SK-N-SH (cell line): ENCODE data around the gene RYR3. TPM values are rescaled to one million over a fixed set of nuclear protein-coding genes. Genes with fewer than 3 reads are reported as not detected.

Source experiments
- CTCF ChIA-PET: fragments of 300-600, 350-600 bp; formaldehyde crosslinking; extraction: SDS; loops from one replicate; lab custom pipeline; 2021; lab: Yijun Ruan, JAX
- POLR2A ChIA-PET: fragments of 350-600 bp; sonication (Branson Sonifier 250); formaldehyde crosslinking; extraction: SDS; loops from one replicate; lab custom pipeline; 2020; ENCODE audit warnings: antibody characterized with exemption, inconsistent platforms; lab: Yijun Ruan, JAX
- DNase-seq: peaks from one replicate; pipeline ENCODE4 v3.0.0; 2012
- H2AFZ ChIP-seq: fragments of 200-600 bp; sonication (generic); 2 replicates; pipeline ENCODE4 v1.8.1; 2016; ENCODE audit warnings: antibody characterized with exemption, mild to moderate bottlenecking, low read depth
- H3F3A ChIP-seq: fragments of 200-600 bp; sonication (generic); replicated peaks from 2 replicates; pipeline ENCODE3; 2016; ENCODE audit warnings: antibody characterized with exemption, mild to moderate bottlenecking; ENCODE audit not compliant: insufficient read depth
- H3K27ac ChIP-seq, 2 experiments: fragments of 200-500 bp in 1 of 2; fragments of 200-600 bp in 1 of 2; sonication (Bioruptor generic) in 1 of 2; sonication (generic), shearing (Covaris generic) in 1 of 2; 2 replicates each; pipeline versions ENCODE4 v1.5.1 to v1.6.1; 2014 to 2016; ENCODE audit warnings: low read depth in 2 of 2, inconsistent platforms in 1 of 2, low read length in 1 of 2, mild to moderate bottlenecking in 1 of 2, mixed read lengths in 1 of 2
- H3K27me3 ChIP-seq: fragments of 200-600 bp; sonication (generic), shearing (Covaris generic); 2 replicates; pipeline ENCODE4 v1.6.1; 2016; ENCODE audit warnings: mixed run types; ENCODE audit not compliant: insufficient read depth
- H3K36me3 ChIP-seq, 2 experiments: fragments of 200-500 bp in 1 of 2; fragments of 200-600 bp in 1 of 2; sonication (Bioruptor generic) in 1 of 2; sonication (generic) in 1 of 2; replicated peaks in 1 of 2; 2 replicates each; pipeline versions ENCODE3 to v1.5.1; 2014 to 2016; ENCODE audit warnings: low read length in 1 of 2, mild to moderate bottlenecking in 1 of 2; ENCODE audit not compliant: insufficient read depth in 2 of 2, control insufficient read depth in 1 of 2
- H3K4me1 ChIP-seq, 2 experiments: fragments of 200-500 bp in 1 of 2; fragments of 200-600 bp in 1 of 2; sonication (Bioruptor generic) in 1 of 2; sonication (generic), shearing (Covaris generic) in 1 of 2; 2 replicates each; pipeline versions ENCODE4 v1.5.1 to v1.6.1; 2014 to 2016; ENCODE audit warnings: low read depth in 1 of 2, low read length in 1 of 2, mixed run types in 1 of 2; ENCODE audit not compliant: insufficient read depth in 2 of 2, control insufficient read depth in 1 of 2
- H3K4me2 ChIP-seq: fragments of 200-600 bp; sonication (generic), shearing (Covaris generic); 2 replicates; pipeline ENCODE4 v1.6.1; 2017; ENCODE audit warnings: mixed run types
- H3K4me3 ChIP-seq, 2 experiments: fragments of 200-500 bp in 1 of 2; fragments of 200-600 bp in 1 of 2; sonication (Bioruptor generic) in 1 of 2; sonication (generic), shearing (Covaris generic) in 1 of 2; 2 replicates each; pipeline versions ENCODE4 v1.5.1 to v1.8.1; 2014 to 2016; ENCODE audit warnings: low read depth in 2 of 2, inconsistent platforms in 1 of 2, low read length in 1 of 2, mild to moderate bottlenecking in 1 of 2, mixed read lengths in 1 of 2, moderate library complexity in 1 of 2
- H3K79me2 ChIP-seq: fragments of 200-600 bp; sonication (generic); 2 replicates; pipeline ENCODE4 v1.8.1; 2017; ENCODE audit warnings: mild to moderate bottlenecking; ENCODE audit not compliant: insufficient read depth
- H3K9ac ChIP-seq: fragments of 200-600 bp; sonication (generic); 2 replicates; pipeline ENCODE4 v1.6.1; 2017; ENCODE audit warnings: mixed run types
- H3K9me2 ChIP-seq: fragments of 200-600 bp; sonication (generic); 2 replicates; pipeline ENCODE4 v1.6.1; 2017; ENCODE audit warnings: mixed run types
- H3K9me3 ChIP-seq: fragments of 200-600 bp; sonication (generic); 2 replicates; pipeline ENCODE4 v1.6.1; 2017; ENCODE audit warnings: mixed run types, mild to moderate bottlenecking, moderate library complexity
- H4K20me1 ChIP-seq: fragments of 200-600 bp; sonication (generic); 2 replicates; pipeline ENCODE4 v1.6.1; 2017; ENCODE audit warnings: mild to moderate bottlenecking, mixed run types; ENCODE audit not compliant: insufficient read depth
- ELF1 ChIP-seq: IDR thresholded peaks from 2 replicates; pipeline ENCODE4 v1.4.0; 2012
- EP300 ChIP-seq, 2 experiments: IDR thresholded peaks; 2 replicates each; pipeline versions ENCODE4 v1.4.0 to v1.6.1; 2012; ENCODE audit warnings: borderline replicate concordance in 1 of 2, low read depth in 1 of 2, low read length in 1 of 2
- EZH2phosphoT487 ChIP-seq: fragments of 200-600 bp; sonication (generic); IDR thresholded peaks from 2 replicates; pipeline ENCODE4 v1.6.1; 2017; ENCODE audit warnings: low read depth, mixed run types, mild to moderate bottlenecking, antibody characterized with exemption, moderate library complexity, borderline replicate concordance
- GABPA ChIP-seq: IDR thresholded peaks from 2 replicates; pipeline ENCODE4 v1.4.0; 2012; ENCODE audit warnings: low read depth, mild to moderate bottlenecking
- GATA2 ChIP-seq: sonication (generic); formaldehyde crosslinking; IDR thresholded peaks from 2 replicates; pipeline ENCODE4 v1.5.0; 2020; ENCODE audit warnings: mild to moderate bottlenecking, missing genetic modification reagents
- RAD21 ChIP-seq: IDR thresholded peaks from 2 replicates; pipeline ENCODE4 v1.6.1; 2012; ENCODE audit warnings: mild to moderate bottlenecking, low read length
- RFX5 ChIP-seq: IDR thresholded peaks from 2 replicates; pipeline ENCODE4 v1.6.1; 2012; ENCODE audit warnings: mild to moderate bottlenecking, improper control_type of control experiment, low read length
- RXRA ChIP-seq: IDR thresholded peaks from 2 replicates; pipeline ENCODE4 v1.4.0; 2012; ENCODE audit warnings: low read depth, mild to moderate bottlenecking, borderline replicate concordance
- SIN3A ChIP-seq: IDR thresholded peaks from 2 replicates; pipeline ENCODE4 v1.6.1; 2012; ENCODE audit warnings: low read depth, mild to moderate bottlenecking, low read length, moderate library complexity, borderline replicate concordance
- TCF12 ChIP-seq: IDR thresholded peaks from 2 replicates; pipeline ENCODE4 v1.4.0; 2012
- TEAD4 ChIP-seq: IDR thresholded peaks from 2 replicates; pipeline ENCODE4 v1.4.0; 2012; ENCODE audit warnings: mild to moderate bottlenecking, borderline replicate concordance; ENCODE audit not compliant: insufficient read depth
- YY1 ChIP-seq: IDR thresholded peaks from 2 replicates; pipeline ENCODE4 v1.4.0; 2012; ENCODE audit warnings: low read depth, mild to moderate bottlenecking
- WGBS: methylation state at CpG from one replicate; pipeline ENCODE4 v1.1.6; 2017; ENCODE audit warnings: low lambda C conversion rate; 5-methylcytosine and 5-hydroxymethylcytosine counted together
- polyA plus RNA-seq, 3 experiments: library from polyadenylated mRNA; depleted of rRNA; stranded (reverse); fragments of >200 nt; gene quantifications; 2 replicates each; pipeline ENCODE4 v1.2.3, GENCODE V29; 2012
- TF ChIP-seq, protein P1 (sequence below): fragments of 150-350 bp; IDR thresholded peaks from 2 replicates; pipeline ENCODE4 v1.6.1; 2016; ENCODE audit warnings: mild to moderate bottlenecking, low read depth, low read length
- TF ChIP-seq, protein P2 (sequence below): fragments of 150-350 bp; IDR thresholded peaks from 2 replicates; pipeline ENCODE4 v1.6.1; 2017; ENCODE audit warnings: antibody characterized with exemption, low read length, low read depth, borderline replicate concordance
- TF ChIP-seq, protein P3 (sequence below): IDR thresholded peaks from 2 replicates; pipeline ENCODE4 v1.4.0; 2012; ENCODE audit warnings: low read depth
- TF ChIP-seq, protein P4 (sequence below): IDR thresholded peaks from 2 replicates; pipeline ENCODE4 v1.4.0; 2012; ENCODE audit warnings: low read depth, borderline replicate concordance
- TF ChIP-seq, protein P5 (sequence below): IDR thresholded peaks from 2 replicates; pipeline ENCODE4 v1.6.1; 2012; ENCODE audit warnings: mild to moderate bottlenecking, low read depth, low read length, moderate library complexity

The RYR3 gene
- polyA plus RNA-seq, 1 of the 3 experiments (the other 2 are of a cell fraction): 0.02 TPM

DNA sequence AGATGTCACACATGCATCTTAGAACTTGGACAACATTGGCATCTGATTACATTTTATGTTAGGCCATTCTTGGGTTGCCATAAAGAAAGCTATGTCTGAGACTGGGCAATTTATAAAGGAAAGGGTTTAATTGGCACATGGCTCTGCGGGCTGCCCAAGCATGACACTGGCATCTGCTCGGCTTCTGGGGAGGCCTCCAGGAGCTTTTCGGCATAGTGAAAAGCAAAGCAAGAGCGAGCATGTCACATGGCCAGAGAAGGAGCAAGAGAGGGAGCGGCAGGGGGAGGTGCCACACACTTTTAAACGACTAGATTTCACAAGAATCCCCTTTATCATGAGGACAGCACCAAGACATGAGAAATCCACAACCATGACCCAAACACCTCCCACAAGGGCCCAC, 11.3 kb downstream of the RYR3 start:
- Histone ChIP-seq H3K9me3 (no peaks in the 10 kb centered on the region), H3K9me2 (no peaks in the 10 kb centered on the region), H3K27me3 (peaks cover 8% of the 10 kb centered on the region; the same call in 1 of the 2 replicates), H3K36me3 (no peaks in the 10 kb centered on the region), H3K79me2 (no peaks in the 10 kb centered on the region), H4K20me1 (no peaks in the 10 kb centered on the region), H2AFZ (no peak overlapping the region), H3K9ac (no peak overlapping the region), H3K4me1 (no peaks in the 10 kb centered on the region), H3K4me2 (no peak overlapping the region), H3F3A (no peaks in the 10 kb centered on the region), H3K27ac (no peak overlapping the region), H3K4me3 (no peak overlapping the region)
- WGBS: 39% methylated on average over 6 of the region's 6 CpGs
- ChIA-PET CTCF (no interaction called here), POLR2A (no interaction called here)
- no peak for TF ChIP-seq EP300 (IDR thresholded peaks at IDR 0.05; ENCODE audit: borderline replicate concordance in 1 of 2, low read depth in 1 of 2, low read length in 1 of 2)
- no peak for TF ChIP-seq YY1
- TF ChIP-seq, protein P1, sequence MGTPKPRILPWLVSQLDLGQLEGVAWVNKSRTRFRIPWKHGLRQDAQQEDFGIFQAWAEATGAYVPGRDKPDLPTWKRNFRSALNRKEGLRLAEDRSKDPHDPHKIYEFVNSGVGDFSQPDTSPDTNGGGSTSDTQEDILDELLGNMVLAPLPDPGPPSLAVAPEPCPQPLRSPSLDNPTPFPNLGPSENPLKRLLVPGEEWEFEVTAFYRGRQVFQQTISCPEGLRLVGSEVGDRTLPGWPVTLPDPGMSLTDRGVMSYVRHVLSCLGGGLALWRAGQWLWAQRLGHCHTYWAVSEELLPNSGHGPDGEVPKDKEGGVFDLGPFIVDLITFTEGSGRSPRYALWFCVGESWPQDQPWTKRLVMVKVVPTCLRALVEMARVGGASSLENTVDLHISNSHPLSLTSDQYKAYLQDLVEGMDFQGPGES: no peak
- no peak for TF ChIP-seq RXRA
- DNase-seq: no peak

DNA sequence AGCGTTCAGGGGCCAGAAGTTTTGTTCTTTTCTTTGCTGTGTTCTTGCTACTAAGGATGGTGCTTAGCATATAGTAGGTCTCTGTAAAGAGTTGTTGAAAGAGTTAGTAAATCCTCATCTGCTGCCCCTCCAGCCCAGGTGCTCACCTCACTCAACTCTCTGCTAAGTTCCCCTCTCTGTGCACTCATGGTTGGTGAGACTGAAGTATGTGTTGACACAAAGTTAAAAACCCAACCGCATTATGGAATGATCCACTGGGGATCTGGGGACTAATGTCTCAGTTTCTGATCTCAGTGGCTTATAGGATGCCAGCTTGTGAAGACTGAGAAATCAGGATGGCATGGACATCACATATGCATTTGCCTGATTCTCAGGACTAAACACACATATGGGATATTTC, 13.8 kb downstream of the RYR3 start:
- Histone ChIP-seq H3K27me3 (no peaks in the 10 kb centered on the region), H3K4me2 (no peak overlapping the region), H3K4me1 (no peaks in the 10 kb centered on the region), H3K4me3 (no peak overlapping the region), H2AFZ (no peak overlapping the region), H3K27ac (no peak overlapping the region), H4K20me1 (no peaks in the 10 kb centered on the region), H3K9me2 (no peaks in the 10 kb centered on the region), H3K9ac (no peak overlapping the region), H3K36me3 (no peaks in the 10 kb centered on the region), H3K79me2 (no peaks in the 10 kb centered on the region), H3F3A (no peaks in the 10 kb centered on the region), H3K9me3 (no peaks in the 10 kb centered on the region)
- WGBS: 63% methylated on average over 2 of the region's 2 CpGs
- DNase-seq: no peak
- TF ChIP-seq, protein P2, sequence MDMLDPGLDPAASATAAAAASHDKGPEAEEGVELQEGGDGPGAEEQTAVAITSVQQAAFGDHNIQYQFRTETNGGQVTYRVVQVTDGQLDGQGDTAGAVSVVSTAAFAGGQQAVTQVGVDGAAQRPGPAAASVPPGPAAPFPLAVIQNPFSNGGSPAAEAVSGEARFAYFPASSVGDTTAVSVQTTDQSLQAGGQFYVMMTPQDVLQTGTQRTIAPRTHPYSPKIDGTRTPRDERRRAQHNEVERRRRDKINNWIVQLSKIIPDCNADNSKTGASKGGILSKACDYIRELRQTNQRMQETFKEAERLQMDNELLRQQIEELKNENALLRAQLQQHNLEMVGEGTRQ: no peak
- TF ChIP-seq ELF1: no peak
- TF ChIP-seq TEAD4: no peak
- TF ChIP-seq GABPA: no peak
- no peak for TF ChIP-seq GATA2 (CRISPR knock-in tag)
- TF ChIP-seq, protein P1: no peak
- TF ChIP-seq, protein P3, sequence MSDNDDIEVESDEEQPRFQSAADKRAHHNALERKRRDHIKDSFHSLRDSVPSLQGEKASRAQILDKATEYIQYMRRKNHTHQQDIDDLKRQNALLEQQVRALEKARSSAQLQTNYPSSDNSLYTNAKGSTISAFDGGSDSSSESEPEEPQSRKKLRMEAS: no peak
- TF ChIP-seq EZH2phosphoT487: no peak
- no peak for TF ChIP-seq SIN3A
- TF ChIP-seq YY1: no peak
- TF ChIP-seq, protein P4, sequence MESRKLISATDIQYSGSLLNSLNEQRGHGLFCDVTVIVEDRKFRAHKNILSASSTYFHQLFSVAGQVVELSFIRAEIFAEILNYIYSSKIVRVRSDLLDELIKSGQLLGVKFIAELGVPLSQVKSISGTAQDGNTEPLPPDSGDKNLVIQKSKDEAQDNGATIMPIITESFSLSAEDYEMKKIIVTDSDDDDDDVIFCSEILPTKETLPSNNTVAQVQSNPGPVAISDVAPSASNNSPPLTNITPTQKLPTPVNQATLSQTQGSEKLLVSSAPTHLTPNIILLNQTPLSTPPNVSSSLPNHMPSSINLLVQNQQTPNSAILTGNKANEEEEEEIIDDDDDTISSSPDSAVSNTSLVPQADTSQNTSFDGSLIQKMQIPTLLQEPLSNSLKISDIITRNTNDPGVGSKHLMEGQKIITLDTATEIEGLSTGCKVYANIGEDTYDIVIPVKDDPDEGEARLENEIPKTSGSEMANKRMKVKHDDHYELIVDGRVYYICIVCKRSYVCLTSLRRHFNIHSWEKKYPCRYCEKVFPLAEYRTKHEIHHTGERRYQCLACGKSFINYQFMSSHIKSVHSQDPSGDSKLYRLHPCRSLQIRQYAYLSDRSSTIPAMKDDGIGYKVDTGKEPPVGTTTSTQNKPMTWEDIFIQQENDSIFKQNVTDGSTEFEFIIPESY: no peak
- TF ChIP-seq, protein P5, sequence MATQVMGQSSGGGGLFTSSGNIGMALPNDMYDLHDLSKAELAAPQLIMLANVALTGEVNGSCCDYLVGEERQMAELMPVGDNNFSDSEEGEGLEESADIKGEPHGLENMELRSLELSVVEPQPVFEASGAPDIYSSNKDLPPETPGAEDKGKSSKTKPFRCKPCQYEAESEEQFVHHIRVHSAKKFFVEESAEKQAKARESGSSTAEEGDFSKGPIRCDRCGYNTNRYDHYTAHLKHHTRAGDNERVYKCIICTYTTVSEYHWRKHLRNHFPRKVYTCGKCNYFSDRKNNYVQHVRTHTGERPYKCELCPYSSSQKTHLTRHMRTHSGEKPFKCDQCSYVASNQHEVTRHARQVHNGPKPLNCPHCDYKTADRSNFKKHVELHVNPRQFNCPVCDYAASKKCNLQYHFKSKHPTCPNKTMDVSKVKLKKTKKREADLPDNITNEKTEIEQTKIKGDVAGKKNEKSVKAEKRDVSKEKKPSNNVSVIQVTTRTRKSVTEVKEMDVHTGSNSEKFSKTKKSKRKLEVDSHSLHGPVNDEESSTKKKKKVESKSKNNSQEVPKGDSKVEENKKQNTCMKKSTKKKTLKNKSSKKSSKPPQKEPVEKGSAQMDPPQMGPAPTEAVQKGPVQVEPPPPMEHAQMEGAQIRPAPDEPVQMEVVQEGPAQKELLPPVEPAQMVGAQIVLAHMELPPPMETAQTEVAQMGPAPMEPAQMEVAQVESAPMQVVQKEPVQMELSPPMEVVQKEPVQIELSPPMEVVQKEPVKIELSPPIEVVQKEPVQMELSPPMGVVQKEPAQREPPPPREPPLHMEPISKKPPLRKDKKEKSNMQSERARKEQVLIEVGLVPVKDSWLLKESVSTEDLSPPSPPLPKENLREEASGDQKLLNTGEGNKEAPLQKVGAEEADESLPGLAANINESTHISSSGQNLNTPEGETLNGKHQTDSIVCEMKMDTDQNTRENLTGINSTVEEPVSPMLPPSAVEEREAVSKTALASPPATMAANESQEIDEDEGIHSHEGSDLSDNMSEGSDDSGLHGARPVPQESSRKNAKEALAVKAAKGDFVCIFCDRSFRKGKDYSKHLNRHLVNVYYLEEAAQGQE: no peak
- no peak for TF ChIP-seq TCF12
- no peak for TF ChIP-seq RAD21
- TF ChIP-seq RFX5: no peak
- ChIA-PET CTCF (no interaction called here), POLR2A (no interaction called here)
